Measurements from ENCODE around the gene AEN.
A peak's percentile ranks its signal among the peaks of the same experiment; 100 is the strongest.
"Not testable (repeated sequence)": the region's sequence is repeated elsewhere in the genome, so short reads cannot be mapped to it uniquely, and the experiment has no call there.

Gene AEN

DNA sequence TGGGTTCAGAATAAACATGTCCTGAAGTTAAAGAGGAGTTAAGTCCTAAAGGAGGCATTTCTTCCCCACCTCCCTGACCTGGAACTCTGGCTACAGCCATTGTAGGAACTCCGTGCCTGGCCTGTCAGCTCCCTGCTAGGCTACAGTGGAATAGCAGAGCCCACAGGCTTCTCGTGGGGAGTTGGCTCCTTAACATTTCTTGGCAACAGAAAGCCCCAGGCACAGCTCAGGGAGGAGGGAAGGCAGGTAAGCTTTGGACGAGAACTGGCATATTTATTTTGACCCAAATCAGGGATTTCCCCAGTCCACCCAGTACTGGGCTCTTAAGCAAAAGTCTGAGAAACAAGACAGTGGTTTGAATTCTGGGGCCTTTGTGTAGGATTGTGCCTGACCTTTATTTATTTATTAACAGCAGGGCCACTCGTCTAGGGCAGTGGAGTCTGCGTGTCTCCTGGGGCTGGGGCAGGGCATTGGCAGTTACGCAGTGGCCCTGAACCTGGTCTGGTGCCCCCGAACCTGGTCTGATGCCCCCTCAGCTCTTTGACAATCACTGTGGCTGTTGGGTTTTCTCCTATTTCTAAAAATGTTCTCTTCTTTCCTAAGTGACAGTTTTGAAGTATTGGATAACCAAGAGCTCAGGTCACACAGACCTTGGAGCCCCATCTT is 9.8 kb downstream of the AEN start:
- DNase-seq (ENCODE audit: low read depth in 4 of 4, low spot score in 1 of 4) = no peak

DNA sequence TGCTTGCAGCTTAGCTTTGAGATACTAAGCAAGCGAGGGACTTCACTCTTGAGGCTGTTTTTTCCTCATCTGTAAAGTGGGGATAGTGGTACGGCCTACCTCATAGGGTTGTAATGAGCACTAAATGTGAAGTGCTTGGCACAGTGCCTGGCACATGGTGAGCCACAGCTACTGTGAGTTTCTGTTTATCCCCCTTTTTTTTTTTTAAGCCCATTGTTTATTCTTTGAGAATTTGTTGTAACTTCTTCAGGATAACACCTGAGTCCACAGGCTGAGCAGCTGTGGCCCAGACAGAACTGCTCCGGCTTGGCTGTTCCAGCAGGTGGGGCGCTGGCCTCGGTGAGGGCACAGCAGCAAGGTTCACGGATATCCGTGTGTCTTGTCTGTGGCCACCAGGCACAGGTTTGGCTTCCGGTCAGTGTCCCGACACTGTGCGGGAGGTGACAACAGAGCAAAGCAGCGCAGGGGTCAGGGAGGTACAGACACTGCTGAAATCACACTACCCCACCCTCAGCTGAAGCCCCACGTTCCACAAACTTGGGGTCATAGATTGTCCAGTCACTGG is 10.4 kb downstream of the AEN start:
- no peak for DNase-seq (ENCODE audit: low read depth in 4 of 4, low spot score in 1 of 4)

- DNase-seq (ENCODE audit: low read depth in 4 of 4, low spot score in 1 of 4) = not testable (repeated sequence)
Measured at GRCh38 chr15:88632797-88633196, 11.7 kb downstream of the AEN start.

DNA sequence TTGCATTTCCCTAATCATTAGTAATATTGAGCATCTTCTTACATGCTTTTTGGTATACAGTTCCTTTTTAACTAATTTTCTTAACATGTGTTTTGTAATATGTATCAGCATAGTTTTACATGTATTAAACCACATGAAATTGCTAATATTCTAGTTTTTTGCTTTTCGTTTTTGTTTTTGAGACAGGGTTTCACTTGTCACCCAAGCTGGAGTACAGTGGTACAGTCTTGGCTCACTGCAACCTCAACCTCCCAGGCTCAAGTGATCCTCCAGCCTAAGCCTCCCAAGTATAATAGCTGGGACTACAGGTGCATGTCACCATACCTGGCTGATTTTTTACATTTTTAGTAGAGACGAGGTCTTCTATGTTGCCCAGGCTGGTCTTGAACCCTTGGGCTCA is 13.3 kb downstream of the AEN start:
- no peak for DNase-seq (ENCODE audit: low read depth in 4 of 4, low spot score in 1 of 4)

GRCh38 chr15:88635318-88635717 is 14.2 kb downstream of the AEN start:
- no peak for DNase-seq (ENCODE audit: low read depth in 4 of 4, low spot score in 1 of 4)

DNA sequence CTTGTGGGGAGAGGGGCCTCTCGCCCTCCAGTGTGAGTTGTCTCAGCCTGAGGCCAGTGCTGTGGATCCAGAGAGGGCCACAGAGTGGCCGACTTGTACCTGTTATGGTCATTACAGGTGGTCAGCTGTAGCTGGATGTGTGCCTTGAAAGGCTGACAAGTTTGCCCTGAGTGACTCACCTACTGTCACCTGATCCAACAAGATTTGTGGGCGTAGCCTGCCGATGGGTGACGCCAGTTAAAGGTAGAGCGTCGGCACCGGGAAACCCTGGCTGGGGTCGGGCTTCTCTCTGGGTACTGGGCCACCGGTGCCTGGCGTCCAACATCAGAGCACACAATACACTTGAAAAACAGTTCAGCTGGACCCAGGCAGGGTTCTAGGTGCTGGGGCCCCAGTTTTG is 14.9 kb downstream of the AEN start:
- DNase-seq (ENCODE audit: low read depth in 4 of 4, low spot score in 1 of 4) = peak in 2 of 4 experiments; percentile 36 to 40

- DNase-seq (ENCODE audit: low read depth in 4 of 4, low spot score in 1 of 4) = no peak
Measured at GRCh38 chr15:88636654-88637053, 15.5 kb downstream of the AEN start.

GRCh38 chr15:88637436-88637835 is 16.3 kb downstream of the AEN start:
- no peak for DNase-seq (ENCODE audit: low read depth in 4 of 4, low spot score in 1 of 4)

DNA sequence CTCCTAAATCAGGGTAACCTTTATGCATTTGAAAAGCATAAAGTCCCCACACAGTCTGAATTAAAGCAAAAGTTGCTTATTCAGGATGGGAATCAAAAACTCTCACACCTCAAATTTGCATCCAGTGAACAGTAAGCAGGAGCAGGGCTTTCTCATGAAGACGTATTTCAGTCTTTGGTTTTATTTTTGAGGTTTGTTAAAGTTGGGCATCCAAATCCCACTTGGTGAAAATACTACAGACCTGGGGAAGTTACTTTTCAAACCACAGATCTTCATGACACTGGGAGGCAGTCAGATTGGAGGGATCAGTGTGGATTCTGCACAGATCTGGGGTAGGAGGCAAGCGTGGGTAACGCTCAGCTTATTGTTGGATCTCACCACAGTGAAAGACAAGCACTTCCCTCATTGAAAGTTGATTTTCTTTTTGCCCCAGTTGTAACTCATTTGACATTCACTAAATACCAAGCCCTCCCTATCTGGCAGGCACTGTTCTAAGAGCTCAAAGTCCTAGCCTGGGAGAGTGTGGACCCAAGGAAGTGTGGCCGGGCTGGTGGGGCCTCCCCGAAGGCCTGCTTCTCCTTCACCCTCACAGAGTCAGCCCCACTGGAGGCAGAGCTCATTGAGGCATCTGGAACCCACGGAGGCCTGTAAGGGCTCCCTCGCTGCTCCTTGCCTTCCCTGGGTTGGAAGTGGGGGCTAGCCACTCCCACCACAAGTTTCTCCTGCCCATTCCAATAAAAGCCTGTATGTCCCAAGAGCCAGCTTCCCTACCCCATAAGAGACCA is 16.9 kb downstream of the AEN start:
- DNase-seq (ENCODE audit: low read depth in 4 of 4, low spot score in 1 of 4) = no peak

GRCh38 chr15:88638626-88639372 is 17.7 kb downstream of the AEN start, which contains the start of gene ISG20:
Gene ISG20, plus strand, starts transcription at chr15:88639016. Its CDS starts 351 bp downstream, at chr15:88639367.
- peak; percentile 74 to 91 (median 84) for DNase-seq (ENCODE audit: low read depth in 4 of 4, low spot score in 1 of 4)

DNA sequence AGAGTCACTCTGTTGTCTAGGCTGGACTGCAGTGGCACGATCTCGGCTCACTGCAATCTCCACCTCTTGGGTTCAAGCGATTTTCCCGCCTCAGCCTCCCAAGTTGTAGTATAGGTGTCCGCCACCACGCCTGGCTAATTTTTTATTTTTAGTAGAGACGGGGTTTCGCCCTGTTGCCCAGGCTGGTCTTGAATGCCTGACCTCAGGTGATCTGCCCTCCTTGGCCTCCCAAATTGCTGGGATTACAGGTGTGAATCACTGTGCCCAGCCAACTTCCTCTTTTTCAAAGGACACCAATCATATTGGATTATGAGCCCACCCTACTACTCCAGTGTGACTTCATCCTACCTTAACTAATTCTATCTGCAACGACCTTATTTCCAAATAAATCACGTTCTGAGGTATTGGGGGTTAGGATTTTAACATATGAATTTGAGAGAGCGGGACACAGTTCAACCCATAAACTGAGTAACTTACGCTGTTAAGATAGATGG is 20.9 kb downstream of the AEN start:
- DNase-seq (ENCODE audit: low read depth in 4 of 4, low spot score in 1 of 4) = no peak

DNA sequence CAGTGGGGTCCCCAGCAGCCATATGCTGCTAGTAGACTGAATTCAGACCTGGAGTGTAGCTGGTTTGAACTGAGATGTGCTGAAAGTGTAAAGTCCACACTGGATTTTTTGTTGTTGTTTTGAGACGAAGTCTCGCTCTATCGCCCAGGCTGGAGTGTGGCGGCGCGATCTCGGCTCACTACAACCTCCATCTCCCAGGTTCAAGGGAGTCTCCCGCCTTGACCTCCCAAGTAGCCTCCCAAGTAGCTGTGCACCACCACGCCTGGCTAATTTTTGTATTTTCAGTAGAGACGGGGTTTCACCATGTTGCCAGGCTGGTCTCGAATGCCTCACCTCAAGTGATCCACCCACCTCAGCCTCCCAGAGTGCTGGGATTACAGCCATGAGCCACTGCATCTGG is 21.4 kb downstream of the AEN start:
- DNase-seq (ENCODE audit: low read depth in 4 of 4, low spot score in 1 of 4) = not testable (repeated sequence)

DNA sequence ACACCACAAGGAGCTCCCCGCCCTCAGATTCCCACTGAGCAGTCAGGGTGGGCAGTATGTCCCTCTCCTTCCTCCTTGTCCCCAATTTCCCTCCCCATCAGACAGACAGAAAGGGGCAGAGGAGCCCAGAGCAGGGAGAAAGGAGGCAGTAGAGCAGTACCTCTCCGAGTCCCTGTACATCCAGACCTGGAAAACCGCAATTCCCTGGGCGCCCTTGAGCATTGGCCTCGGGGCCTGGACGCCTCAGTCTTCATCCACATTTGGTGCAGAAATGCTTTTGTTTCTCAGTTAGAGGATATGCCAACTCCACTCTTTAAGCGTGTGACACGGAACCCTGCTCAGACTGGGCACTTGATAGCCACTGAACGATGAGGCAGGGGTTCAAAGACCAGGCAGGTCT is 23.6 kb downstream of the AEN start:
- DNase-seq (ENCODE audit: low read depth in 4 of 4, low spot score in 1 of 4) = no peak

DNA sequence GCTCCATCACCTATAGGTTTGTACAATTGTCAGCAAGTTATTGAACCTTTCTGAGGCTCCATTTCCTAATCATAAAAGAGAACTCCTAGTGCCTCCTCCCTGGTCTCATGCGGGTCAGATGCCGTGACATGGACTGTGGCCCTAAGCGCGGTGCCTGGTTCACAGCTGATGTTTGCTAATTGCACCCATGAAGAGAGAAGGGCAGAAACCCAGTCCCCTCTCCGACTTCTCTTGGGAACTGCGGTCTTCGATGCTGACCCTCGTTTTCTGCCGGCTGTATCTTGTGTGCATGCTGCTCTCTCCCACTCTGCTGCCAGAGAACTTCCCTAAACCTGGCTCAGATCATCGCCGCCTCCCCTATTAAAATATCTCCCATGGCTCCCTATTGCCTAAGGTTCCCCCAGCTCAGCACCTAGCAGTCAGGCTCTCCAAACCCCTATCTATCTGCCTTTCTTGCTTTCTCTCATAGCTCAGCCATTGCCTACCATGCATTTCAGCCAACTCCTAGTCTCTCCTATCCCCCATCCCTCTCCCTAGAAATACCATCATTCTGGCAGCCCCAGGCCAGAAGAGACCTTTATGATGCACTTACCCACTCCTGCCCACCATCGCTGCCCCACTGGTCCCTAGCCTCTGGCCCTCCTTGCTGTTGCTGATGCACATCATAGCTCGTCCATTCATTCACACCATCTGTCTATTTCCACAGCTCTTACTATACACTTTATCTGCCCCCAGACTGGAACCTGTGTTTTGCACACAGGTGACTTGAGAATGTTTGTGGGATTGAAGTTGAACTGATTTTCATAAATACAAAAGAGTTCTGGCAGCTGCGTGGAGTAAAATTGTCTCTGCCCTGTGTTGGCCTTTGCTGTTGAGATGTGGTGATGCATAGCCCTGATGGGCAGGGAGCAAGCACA is 24.3 kb downstream of the AEN start:
- no peak for DNase-seq (ENCODE audit: low read depth in 4 of 4, low spot score in 1 of 4)

GRCh38 chr15:88646088-88646405 is 24.9 kb downstream of the AEN start:
- no peak for DNase-seq (ENCODE audit: low read depth in 4 of 4, low spot score in 1 of 4)

GRCh38 chr15:88646951-88647350 is 25.8 kb downstream of the AEN start:
- DNase-seq (ENCODE audit: low read depth in 4 of 4, low spot score in 1 of 4) = no peak

DNA sequence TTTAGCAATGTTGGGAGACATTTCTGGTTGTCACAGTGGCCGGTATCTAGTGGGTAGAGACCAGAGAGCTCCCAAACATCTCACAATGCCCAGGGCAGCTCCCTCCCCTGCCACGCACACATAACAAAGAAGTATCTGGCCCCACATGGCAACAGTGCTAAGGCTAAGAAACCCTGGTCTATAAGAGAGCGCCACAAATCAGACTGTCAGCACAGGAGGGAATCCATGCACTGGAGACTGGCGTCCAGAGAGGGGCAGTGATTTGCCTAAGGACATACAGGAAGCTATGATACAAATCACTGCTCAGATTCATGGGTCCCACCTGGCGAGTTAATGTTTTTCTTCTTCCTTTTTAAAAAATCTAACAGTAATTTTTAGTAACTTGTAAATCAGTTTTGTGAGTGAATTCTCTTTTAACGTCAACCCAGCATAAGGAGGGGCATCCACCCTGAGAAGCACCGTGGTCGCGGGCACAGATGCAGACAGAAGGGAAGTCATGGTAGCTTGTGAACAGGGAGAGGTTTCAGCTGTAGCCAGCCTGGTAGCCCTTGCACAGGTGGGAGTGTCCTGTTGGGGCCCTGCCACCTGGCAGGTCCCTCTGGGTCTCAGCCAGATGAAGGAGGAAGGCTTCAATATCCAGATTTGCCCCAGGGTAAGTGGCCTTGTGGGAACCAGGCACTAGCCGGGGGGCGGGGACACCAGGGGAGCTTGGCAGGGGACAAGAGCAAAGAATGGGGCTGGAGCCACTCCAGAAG is 26.4 kb downstream of the AEN start:
- no peak for DNase-seq (ENCODE audit: low read depth in 4 of 4, low spot score in 1 of 4)

DNA sequence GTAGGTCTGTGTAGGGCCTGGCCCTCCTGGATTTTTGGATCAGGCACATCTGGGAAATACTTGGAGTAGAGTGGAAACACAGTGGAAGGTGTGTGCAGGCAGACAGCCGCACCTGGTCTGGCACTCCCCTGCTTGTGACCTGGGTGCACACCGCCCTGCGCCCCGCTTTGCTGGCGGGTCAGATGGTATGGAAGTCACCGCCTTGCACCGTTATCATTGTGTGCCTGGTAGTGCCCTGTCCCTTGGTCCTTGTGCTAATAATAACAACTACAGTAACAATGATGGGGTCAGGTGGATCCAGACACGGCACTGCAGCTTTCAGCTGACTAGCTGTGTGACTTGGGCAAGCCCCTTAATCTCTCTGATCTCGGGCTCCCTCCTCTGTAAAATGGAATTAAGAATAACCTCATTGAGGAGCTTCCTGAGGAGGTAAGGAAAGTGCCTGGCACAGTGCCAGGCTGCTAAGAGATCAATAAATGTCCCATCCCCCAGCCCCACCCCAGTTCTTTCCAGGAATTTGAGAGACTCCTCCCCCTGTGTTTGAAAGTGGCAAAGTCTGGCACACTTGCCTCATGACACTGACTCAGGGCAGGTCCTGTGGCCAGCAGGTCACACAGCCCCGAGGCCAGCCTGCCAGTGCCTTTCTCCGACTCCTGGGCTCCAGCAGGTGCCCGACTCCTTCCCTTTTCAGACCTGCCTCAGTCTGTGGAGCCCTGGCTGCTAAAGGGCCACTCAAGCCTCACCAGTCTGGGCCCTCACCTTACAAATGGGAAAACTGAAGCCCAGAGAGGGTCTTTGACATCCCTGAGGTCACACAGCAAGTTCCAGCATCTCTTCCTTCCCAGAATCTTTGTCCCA is 27.4 kb downstream of the AEN start:
- no peak for DNase-seq (ENCODE audit: low read depth in 4 of 4, low spot score in 1 of 4)

DNA sequence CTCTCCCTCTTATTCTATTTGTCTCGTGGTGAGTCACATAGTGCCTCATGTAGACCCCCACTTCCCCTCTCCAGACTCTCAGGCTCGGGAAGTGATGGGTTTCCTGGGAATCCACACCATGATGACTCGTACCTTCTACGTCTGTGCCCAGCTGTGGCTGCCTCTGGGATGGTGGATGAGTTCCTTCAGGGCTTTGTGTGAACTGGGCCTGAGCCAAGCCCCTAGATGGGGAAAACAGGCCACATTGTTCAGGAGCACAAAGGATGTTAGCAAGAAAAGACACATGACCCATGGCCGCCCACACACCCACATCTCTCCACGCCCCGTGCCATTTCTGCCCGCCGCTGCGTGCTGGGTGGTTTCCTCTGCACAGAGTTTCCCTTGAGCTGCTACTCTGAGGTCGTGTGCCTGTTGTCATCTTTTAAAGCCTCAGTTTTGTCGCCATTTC is 28.2 kb downstream of the AEN start:
- DNase-seq (ENCODE audit: low read depth in 4 of 4, low spot score in 1 of 4) = peak in 3 of 4 experiments; percentile 45 to 64 (median 60)
